ENCODE results near the gene TNFRSF13B. TPM values are rescaled to one million over a fixed set of nuclear protein-coding genes. Genes with fewer than 3 reads are reported as not detected.

The TNFRSF13B gene
- total and polyA plus RNA-seq, 10 of the 15 experiments (the other 5 are each of a cell fraction or from before 2014, with no cell fraction given), result 15.5 to 231 (median 119) TPM

DNA sequence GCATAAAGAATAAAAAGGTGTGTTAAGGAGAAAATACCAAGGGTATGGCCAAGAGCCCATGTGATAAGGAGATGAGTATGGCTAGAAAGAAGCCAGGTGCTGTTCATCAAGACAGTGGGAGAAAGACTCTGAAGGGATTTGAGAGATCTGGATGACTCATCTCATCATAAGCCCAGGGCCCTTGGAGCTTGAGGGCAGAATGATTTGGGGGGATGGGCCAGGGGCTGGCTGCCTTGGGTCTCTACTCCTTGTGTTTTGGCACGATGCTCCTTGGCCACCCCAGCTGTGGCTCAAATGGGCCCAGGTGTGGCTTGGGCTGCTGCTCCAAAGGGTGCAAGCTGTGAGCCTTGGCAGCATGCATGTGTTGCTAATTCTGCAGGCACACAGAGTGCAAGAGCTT lies 14.5 kb upstream of the TNFRSF13B start (continued):
- TF ChIP-seq, protein P1, sequence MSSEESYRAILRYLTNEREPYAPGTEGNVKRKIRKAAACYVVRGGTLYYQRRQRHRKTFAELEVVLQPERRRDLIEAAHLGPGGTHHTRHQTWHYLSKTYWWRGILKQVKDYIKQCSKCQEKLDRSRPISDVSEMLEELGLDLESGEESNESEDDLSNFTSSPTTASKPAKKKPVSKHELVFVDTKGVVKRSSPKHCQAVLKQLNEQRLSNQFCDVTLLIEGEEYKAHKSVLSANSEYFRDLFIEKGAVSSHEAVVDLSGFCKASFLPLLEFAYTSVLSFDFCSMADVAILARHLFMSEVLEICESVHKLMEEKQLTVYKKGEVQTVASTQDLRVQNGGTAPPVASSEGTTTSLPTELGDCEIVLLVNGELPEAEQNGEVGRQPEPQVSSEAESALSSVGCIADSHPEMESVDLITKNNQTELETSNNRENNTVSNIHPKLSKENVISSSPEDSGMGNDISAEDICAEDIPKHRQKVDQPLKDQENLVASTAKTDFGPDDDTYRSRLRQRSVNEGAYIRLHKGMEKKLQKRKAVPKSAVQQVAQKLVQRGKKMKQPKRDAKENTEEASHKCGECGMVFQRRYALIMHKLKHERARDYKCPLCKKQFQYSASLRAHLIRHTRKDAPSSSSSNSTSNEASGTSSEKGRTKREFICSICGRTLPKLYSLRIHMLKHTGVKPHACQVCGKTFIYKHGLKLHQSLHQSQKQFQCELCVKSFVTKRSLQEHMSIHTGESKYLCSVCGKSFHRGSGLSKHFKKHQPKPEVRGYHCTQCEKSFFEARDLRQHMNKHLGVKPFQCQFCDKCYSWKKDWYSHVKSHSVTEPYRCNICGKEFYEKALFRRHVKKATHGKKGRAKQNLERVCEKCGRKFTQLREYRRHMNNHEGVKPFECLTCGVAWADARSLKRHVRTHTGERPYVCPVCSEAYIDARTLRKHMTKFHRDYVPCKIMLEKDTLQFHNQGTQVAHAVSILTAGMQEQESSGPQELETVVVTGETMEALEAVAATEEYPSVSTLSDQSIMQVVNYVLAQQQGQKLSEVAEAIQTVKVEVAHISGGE (CRISPR knock-in tag; IDR thresholded peaks at IDR 0.05), result no peak
- TF ChIP-seq LARP7 (IDR thresholded peaks at IDR 0.05) (0 out of 2 replicates have a peak, but pooled peaks have one; percentile 38), POLR2A (IDR thresholded peaks at IDR 0.05; ENCODE audit: low read depth, low read length) (no peak), PAX8 (IDR thresholded peaks at IDR 0.05) (no peak), POLR2AphosphoS5 (IDR thresholded peaks at IDR 0.05; ENCODE audit: low read length) (no peak), NFXL1 (IDR thresholded peaks at IDR 0.05; ENCODE audit: borderline replicate concordance) (no peak), DPF2 (IDR thresholded peaks at IDR 0.05) (0 out of 2 replicates have a peak, but pooled peaks have one; percentile 43), RUNX3 (IDR thresholded peaks at IDR 0.05; ENCODE audit: low read length) (peak; percentile 49), FOXK2 (IDR thresholded peaks at IDR 0.05) (no peak), CHD1 (IDR thresholded peaks at IDR 0.05; ENCODE audit: low read depth, low read length) (no peak), TCF7 (IDR thresholded peaks at IDR 0.05; ENCODE audit: borderline replicate concordance) (no peak), IKZF1 (conservative IDR thresholded peaks at IDR 0.05) (peak; percentile 26; the same call in 1 of the 2 replicates), NFIC (IDR thresholded peaks at IDR 0.05; ENCODE audit: low read depth, low read length) (peak; percentile 29; the same call in 1 of the 2 replicates)
- TF ChIP-seq, protein P2, sequence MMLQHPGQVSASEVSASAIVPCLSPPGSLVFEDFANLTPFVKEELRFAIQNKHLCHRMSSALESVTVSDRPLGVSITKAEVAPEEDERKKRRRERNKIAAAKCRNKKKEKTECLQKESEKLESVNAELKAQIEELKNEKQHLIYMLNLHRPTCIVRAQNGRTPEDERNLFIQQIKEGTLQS (IDR thresholded peaks at IDR 0.05; ENCODE audit: borderline replicate concordance, extremely low read depth, low read depth, low read length), result no peak
- TF ChIP-seq, protein P3, sequence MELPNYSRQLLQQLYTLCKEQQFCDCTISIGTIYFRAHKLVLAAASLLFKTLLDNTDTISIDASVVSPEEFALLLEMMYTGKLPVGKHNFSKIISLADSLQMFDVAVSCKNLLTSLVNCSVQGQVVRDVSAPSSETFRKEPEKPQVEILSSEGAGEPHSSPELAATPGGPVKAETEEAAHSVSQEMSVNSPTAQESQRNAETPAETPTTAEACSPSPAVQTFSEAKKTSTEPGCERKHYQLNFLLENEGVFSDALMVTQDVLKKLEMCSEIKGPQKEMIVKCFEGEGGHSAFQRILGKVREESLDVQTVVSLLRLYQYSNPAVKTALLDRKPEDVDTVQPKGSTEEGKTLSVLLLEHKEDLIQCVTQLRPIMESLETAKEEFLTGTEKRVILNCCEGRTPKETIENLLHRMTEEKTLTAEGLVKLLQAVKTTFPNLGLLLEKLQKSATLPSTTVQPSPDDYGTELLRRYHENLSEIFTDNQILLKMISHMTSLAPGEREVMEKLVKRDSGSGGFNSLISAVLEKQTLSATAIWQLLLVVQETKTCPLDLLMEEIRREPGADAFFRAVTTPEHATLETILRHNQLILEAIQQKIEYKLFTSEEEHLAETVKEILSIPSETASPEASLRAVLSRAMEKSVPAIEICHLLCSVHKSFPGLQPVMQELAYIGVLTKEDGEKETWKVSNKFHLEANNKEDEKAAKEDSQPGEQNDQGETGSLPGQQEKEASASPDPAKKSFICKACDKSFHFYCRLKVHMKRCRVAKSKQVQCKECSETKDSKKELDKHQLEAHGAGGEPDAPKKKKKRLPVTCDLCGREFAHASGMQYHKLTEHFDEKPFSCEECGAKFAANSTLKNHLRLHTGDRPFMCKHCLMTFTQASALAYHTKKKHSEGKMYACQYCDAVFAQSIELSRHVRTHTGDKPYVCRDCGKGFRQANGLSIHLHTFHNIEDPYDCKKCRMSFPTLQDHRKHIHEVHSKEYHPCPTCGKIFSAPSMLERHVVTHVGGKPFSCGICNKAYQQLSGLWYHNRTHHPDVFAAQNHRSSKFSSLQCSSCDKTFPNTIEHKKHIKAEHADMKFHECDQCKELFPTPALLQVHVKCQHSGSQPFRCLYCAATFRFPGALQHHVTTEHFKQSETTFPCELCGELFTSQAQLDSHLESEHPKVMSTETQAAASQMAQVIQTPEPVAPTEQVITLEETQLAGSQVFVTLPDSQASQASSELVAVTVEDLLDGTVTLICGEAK (IDR thresholded peaks at IDR 0.05; ENCODE audit: borderline replicate concordance), result no peak
- TF ChIP-seq, protein P4, sequence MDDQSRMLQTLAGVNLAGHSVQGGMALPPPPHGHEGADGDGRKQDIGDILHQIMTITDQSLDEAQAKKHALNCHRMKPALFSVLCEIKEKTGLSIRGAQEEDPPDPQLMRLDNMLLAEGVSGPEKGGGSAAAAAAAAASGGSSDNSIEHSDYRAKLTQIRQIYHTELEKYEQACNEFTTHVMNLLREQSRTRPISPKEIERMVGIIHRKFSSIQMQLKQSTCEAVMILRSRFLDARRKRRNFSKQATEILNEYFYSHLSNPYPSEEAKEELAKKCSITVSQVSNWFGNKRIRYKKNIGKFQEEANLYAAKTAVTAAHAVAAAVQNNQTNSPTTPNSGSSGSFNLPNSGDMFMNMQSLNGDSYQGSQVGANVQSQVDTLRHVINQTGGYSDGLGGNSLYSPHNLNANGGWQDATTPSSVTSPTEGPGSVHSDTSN (IDR thresholded peaks at IDR 0.05; ENCODE audit: insufficient replicate concordance, low read depth, low read length), result no peak
- TF ChIP-seq, protein P5, sequence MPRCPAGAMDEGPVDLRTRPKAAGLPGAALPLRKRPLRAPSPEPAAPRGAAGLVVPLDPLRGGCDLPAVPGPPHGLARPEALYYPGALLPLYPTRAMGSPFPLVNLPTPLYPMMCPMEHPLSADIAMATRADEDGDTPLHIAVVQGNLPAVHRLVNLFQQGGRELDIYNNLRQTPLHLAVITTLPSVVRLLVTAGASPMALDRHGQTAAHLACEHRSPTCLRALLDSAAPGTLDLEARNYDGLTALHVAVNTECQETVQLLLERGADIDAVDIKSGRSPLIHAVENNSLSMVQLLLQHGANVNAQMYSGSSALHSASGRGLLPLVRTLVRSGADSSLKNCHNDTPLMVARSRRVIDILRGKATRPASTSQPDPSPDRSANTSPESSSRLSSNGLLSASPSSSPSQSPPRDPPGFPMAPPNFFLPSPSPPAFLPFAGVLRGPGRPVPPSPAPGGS (IDR thresholded peaks at IDR 0.05; ENCODE audit: borderline replicate concordance, insufficient read depth, low read depth, low read length, poor library complexity, severe bottlenecking), result no peak
- TF ChIP-seq, protein P6, sequence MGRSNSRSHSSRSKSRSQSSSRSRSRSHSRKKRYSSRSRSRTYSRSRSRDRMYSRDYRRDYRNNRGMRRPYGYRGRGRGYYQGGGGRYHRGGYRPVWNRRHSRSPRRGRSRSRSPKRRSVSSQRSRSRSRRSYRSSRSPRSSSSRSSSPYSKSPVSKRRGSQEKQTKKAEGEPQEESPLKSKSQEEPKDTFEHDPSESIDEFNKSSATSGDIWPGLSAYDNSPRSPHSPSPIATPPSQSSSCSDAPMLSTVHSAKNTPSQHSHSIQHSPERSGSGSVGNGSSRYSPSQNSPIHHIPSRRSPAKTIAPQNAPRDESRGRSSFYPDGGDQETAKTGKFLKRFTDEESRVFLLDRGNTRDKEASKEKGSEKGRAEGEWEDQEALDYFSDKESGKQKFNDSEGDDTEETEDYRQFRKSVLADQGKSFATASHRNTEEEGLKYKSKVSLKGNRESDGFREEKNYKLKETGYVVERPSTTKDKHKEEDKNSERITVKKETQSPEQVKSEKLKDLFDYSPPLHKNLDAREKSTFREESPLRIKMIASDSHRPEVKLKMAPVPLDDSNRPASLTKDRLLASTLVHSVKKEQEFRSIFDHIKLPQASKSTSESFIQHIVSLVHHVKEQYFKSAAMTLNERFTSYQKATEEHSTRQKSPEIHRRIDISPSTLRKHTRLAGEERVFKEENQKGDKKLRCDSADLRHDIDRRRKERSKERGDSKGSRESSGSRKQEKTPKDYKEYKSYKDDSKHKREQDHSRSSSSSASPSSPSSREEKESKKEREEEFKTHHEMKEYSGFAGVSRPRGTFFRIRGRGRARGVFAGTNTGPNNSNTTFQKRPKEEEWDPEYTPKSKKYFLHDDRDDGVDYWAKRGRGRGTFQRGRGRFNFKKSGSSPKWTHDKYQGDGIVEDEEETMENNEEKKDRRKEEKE (IDR thresholded peaks at IDR 0.05), result no peak
